Measurements from ENCODE around the gene HOXA13.

DNA sequence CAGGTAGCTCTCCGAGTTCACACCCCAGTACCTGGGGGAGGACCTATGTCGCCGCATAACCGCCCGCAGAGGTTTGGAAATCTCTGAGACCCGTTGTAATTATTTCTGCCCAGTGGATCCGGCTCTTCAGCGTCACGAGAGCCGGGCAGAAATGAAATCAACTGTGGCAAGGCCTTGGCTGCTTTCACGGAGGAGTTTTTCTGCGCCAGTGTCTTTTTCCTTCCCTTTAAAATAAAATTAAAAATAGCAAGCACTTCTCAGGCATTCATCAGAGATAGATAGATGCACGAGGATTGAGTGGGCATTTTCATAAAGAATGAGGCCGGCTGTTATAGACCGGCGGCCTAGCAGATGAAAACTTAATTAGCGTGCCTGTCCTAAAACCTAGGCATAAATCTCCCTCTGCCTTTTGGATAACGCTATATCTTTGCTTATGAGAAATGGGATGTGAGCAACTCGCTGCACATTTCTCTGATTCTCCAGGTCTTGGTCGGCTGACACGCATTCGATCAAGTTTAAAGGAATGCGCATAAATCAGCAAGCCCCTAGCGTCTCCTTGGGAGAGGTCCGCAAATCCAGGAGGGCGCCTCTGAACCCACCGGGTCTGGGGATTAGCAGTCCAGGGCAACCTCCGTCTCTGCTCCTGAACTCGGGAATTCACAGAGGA is 6.4 kb downstream of the HOXA13 start:
- TF ChIP-seq MXI1 (IDR thresholded peaks at IDR 0.05; ENCODE audit: low read depth, low read length) (no peak), TCF7 (IDR thresholded peaks at IDR 0.05; ENCODE audit: borderline replicate concordance) (no peak), TAF1 (IDR thresholded peaks at IDR 0.05; ENCODE audit: borderline replicate concordance, low read depth, low read length) (no peak), POLR2A (IDR thresholded peaks at IDR 0.05; ENCODE audit: low read depth, low read length) (no peak), YY1 (IDR thresholded peaks at IDR 0.05; ENCODE audit: low read depth, low read length) (no peak), MYC (IDR thresholded peaks at IDR 0.05; ENCODE audit: insufficient read depth, insufficient read length, insufficient replicate concordance, low read length, severe bottlenecking) (no peak)
- TF ChIP-seq, protein P1, sequence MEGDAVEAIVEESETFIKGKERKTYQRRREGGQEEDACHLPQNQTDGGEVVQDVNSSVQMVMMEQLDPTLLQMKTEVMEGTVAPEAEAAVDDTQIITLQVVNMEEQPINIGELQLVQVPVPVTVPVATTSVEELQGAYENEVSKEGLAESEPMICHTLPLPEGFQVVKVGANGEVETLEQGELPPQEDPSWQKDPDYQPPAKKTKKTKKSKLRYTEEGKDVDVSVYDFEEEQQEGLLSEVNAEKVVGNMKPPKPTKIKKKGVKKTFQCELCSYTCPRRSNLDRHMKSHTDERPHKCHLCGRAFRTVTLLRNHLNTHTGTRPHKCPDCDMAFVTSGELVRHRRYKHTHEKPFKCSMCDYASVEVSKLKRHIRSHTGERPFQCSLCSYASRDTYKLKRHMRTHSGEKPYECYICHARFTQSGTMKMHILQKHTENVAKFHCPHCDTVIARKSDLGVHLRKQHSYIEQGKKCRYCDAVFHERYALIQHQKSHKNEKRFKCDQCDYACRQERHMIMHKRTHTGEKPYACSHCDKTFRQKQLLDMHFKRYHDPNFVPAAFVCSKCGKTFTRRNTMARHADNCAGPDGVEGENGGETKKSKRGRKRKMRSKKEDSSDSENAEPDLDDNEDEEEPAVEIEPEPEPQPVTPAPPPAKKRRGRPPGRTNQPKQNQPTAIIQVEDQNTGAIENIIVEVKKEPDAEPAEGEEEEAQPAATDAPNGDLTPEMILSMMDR (IDR thresholded peaks at IDR 0.05 in 2 of 3, conservative IDR thresholded peaks at IDR 0.05 in 1 of 3; ENCODE audit: control insufficient read depth in 2 of 3, extremely low read depth in 1 of 3, insufficient read depth in 1 of 3, low read depth in 3 of 3, low read length in 3 of 3), result no peak
